DMS 273 treated with DMSO at 0.1 percent for 48 hours (cell line): ENCODE measurements around the gene RAET1L.
"Not testable (repeated sequence)": the region's sequence is repeated elsewhere in the genome, so short reads cannot be mapped to it uniquely, and the experiment has no call there.

ENCODE experiments used
- DNase-seq: peaks from one replicate; lab custom pipeline; 2025; lab: John Stamatoyannopoulos, UW

The RAET1L gene

GRCh38 chr6:150044621-150045145, 19.4 kb upstream of the RAET1L start:
- no peak for DNase-seq

- no peak for DNase-seq
These were observed 18.4 kb upstream of the RAET1L start for GRCh38 chr6:150043501-150044412.

- DNase-seq, result no peak
These were observed 17.8 kb upstream of the RAET1L start for GRCh38 chr6:150043096-150043495.

DNA sequence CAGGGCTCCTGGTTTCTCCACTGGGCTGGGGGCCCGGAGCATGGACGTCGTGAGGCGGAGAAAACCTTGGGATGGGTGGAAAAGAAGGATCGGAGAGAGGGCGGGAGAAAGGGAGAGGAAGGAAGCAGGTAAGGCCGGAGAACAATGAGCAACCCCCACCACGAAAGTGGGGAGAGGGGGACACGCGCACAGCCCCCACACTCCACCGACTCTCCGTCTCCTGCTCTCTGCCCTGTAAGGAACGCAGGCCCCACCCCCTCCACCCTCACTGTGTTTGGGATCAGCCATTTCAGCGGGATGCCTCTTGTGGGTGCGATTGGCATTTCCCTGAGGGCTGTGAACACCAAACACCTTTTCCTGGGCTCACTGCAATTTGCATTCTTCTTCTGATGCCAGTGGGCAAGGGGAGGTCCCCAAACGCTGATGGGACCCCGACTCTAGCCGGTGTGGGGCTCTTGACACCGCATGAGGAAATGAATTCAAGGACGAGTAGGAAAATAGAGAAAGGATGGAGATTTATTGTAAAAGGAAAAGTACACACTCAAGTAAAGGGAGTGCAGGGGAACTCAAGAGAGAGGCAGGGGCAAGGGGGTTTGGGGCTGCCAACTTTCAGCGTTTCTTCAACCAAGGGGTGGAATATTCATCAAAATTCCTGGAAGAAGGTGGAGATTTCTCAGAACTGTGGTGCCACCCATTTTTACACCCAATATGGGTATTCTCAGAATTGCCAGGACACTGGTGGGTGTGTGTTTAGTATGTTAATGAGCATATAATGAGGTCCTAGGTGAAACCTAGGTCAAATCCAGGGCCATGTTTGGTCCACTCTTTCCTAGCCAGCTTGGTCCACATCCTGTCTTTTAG, 13.1 kb upstream of the RAET1L start:
- DNase-seq, result no peak

GRCh38 chr6:150037526-150038201, 12.3 kb upstream of the RAET1L start:
- no peak for DNase-seq

- no peak for DNase-seq
These were observed 10.7 kb upstream of the RAET1L start for GRCh38 chr6:150036081-150036480.

GRCh38 chr6:150033207-150033771, 8.0 kb upstream of the RAET1L start:
- no peak for DNase-seq

DNA sequence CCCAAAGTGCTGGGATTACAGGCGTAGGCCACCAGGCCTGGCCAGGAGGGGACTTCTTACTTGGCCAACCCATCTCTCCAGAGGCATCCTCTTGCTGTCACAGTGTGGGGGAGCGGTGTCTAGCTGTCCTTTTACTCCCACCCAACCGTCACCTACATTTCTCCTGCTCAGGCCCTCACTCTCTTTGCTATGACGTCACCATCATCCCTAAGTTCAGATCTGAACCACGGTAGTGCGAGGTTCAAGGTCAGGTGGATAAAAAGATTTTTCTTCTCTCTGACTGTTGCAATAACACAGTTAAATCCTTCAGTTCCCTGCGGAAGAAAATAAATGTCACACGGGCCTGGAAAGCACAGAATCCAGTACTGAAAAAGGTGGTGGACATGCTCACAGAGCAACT, 7.3 kb upstream of the RAET1L start:
- DNase-seq, result no peak

DNA sequence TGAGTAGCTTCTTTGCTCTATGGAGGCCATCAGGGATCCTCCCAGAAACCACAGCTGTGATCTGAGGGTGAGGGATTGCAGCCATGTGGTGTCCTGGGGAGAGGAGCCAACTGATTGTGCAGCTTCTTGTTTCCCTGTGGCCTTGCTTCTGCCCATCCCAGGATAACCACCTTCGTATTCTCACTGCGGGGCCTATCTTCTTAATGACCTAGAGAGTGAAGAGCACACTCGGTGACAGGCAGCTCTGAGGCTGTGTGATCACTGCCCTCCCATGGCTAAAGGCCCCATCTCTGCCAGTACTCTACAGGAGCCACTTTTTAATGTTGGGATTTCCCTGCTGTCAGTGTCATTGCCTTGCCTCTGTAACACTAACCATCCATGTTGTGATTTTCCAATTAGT, 5.3 kb upstream of the RAET1L start:
- DNase-seq, result no peak

GRCh38 chr6:150029749-150030148, 4.4 kb upstream of the RAET1L start:
- DNase-seq, result no peak

GRCh38 chr6:150029276-150029675, 3.9 kb upstream of the RAET1L start:
- DNase-seq, result no peak

DNA sequence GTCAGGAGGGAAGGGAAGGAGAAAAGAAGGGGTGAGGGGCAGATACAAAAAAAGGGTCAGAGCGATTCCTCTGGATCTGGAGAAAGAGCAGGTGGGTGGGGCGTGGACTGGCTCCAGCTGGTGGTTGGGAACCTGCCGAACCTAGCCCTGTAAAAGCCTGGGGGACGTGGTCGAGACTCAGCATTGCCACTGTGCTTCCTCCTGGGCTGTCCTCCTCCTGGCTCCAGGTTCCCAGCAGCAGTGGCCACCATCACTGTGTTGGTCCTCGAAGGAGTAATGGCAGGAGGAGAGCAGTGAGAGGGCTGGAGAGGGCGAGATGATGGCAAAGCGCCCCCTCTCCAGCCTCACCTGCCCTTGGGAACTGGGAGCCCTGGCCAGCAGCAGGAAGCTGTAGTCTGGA, 3.5 kb upstream of the RAET1L start:
- no peak for DNase-seq

DNA sequence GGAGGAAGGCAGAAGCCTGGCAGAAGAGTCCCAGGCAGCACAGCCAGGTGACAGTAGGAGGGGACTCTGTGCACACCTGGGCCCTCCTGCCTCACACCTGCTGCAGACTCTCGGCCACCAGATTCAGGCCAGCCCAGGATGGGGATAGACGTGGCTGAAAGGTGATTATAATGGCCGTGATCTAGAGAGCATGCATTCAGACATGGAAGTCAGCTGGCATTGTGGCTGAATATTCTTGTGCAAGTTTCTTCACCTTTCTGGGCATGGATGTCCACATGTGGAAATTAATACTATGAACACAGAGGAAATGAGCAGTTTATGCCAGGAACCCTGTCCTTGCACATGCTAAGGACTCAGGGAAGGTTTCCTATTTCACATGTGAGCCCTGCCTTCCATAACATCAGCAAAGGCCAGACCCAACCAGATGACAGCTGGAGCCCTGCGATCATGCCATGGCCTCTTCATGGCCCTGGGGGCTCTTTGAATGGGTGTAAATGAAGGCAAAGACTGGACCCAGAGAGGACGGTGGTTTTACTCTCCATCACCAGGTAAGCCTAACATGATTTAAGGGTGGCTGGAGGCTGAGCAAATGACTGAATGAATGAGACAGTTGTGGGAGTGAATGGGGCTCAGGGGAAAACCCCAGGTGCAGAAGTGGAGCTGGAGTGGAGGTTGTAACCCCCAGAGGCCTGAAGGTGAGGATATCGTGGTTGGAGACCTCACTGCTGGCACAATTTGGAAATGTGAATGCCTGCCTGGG, 2.7 kb upstream of the RAET1L start:
- DNase-seq, result no peak

- DNase-seq, result no peak
These were observed 1.9 kb upstream of the RAET1L start for GRCh38 chr6:150026976-150027805.

GRCh38 chr6:150024646-150025155, 631 bp downstream of the RAET1L start:
- DNase-seq, result no peak

DNA sequence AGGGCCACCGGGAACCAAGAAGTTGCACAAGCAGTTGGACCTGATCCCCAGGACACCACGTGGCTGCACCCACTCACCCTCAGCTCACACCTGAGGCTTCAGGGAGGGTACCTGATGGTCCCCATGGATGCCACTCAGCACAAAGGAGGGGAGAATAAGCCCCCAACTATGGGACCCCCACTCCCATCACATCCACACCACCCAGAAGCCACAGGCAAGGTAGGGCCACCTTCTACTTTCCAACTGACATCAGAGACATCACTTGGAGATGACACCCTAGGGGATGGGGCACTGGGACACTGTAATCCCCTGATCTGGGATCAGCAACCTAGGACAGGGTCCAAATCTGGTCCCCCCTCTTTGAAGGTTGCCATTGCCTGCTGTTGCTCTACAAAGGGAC, 1.3 kb downstream of the RAET1L start:
- not testable (repeated sequence) for DNase-seq

- not testable (repeated sequence) for DNase-seq
These were observed 3.5 kb downstream of the RAET1L start for GRCh38 chr6:150021870-150022269.

GRCh38 chr6:150018846-150019580, 6.3 kb downstream of the RAET1L start:
- DNase-seq, result no peak

DNA sequence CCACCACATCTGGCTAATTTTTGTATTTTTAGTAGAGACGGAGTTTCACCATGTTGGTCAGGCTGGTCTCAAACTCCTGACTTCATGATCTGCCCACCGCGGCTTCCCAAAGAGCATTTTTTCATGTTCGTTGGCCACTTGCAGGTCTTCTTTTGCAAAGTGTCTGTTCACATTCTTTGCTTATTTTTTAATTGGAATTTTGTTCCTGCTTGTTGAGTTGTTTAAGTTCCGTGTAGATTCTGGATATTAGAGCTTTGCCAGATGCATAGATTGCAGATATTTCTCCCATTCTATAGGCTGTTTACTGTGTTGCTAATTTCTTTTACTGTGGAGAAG, 8.2 kb downstream of the RAET1L start:
- DNase-seq, result not testable (repeated sequence)
